HG02981 (cell line): ENCODE data around the gene F2R.
A peak's percentile ranks its signal among the peaks of the same experiment; 100 is the strongest.
"Not testable (repeated sequence)": the region's sequence is repeated elsewhere in the genome, so short reads cannot be mapped to it uniquely, and the experiment has no call there.

ENCODE experiments used
- ATAC-seq: cut with Tn5 transposase; IDR thresholded peaks from one replicate; pipeline ENCODE4 v1.9.1; 2021; ENCODE audit warnings: mild to moderate bottlenecking, moderate library complexity; ENCODE audit not compliant: unreplicated experiment

Gene F2R

GRCh38 chr5:76715736-76716455 is at the start of gene F2R:
F2R (plus strand) TSS chr5:76716126; CDS start chr5:76716308, 182 bp downstream.
- peak; percentile 74 for ATAC-seq

DNA sequence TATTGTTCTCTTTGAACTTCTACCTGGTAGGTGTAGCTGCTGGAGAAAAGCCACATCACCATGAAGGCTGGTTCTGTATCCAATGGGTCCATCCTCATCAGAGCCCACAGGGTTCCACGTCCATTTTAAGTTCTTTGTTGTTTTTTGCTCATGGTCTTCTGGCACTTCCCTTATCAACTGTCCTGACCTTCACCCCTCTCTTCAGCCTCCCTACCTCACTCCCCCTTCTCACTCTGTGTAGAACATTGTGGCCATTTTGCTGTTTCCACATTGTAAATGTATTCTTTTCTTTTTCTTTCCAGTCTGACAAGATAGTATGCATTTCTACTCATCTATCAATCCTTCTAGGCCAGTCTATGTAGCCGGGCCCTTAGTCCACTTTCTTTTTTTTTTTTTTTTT is 48.4 kb upstream of the F2R start:
- no peak for ATAC-seq

GRCh38 chr5:76669245-76669644 is 46.7 kb upstream of the F2R start:
- no peak for ATAC-seq

DNA sequence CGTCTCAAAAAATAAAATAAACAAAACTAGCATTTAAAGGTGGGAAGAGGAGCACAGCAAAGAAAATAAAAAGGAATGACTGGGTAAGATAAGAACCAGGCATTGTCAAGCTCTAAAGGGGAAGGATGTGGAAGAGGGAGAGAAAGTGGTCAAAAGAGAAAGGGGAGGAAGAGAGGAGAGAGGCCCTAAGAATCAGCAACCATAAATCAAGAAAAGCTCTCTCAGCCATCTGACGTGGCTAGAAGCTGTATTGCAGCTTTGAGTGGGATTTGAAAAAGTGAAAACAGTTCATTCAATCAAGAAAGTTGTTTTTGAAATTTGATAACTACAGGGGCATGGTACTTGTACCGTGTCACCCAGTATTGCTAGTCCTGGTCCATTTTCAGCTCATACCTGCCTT is 45.4 kb upstream of the F2R start:
- no peak for ATAC-seq

DNA sequence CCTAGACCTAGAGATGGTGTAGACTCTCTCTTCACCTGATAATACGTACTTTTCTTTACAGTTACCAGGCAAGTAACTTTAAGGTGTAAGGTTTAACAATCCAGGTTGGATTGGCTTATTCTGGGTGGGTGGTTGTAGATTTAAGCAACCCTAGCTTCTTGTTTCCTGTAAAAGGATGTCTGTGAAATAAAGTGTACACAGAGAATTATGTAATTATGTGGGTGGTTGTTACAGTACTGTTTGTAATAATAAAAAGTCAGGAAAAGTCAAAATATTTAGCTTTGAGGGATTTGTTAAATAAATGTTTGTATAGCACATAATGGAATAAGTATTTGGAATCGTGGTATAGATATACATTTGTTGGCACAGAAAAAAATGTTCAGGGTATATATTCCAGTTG is 43.7 kb upstream of the F2R start:
- ATAC-seq, result no peak

- no peak for ATAC-seq
These were observed 42.8 kb upstream of the F2R start for GRCh38 chr5:76673125-76673524.

DNA sequence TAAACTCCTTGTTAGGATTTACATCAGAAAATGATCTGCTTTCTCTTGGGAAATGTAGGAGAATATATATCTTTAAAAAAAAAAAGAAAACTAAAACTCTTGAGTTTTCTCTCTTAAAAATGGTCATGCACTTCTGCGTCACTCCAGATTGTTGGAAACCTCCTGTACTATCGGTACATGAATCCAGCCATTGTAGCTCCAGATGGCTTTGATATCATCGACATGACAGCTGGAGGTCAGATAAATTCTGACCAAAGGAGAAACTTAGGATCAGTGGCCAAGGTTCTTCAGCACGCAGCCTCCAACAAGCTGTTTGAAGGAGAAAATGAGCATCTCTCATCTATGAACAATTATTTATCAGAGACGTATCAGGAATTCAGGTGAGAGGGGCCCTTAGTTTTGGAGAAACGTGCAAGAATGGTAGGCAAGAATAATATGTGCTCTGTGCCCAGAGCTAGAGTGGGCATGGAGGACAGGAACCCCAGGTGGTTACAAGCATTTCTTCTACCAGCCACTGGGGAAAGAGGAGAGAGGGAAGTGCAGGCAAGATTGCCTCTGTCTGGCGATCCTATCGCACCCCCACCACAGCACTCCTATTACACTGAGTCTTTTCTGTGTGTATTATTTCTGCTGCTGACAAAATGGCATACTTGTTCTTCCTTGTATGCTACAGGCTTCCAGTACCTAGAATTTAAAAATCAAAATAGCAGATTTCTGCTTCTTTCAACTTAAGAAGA is 41.4 kb upstream of the F2R start:
- ATAC-seq, result no peak

DNA sequence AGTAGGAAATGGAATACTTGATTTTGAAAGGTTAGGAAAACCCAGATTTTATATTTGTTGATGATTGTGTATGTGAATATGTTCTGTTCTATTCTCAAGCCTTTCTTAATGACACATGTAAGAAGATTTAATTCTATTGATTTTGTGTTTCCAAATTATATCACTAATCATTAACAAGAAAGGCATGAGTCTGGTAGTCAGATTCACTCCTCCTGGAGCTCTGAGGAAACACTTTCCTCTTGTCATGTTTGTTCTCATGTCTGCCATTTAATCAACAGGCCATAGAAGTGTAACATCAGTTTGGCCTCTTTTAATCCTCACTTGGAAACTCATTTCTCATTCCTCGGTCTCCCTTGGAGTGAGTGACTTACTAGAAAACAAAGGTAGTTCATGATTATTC is 40.6 kb upstream of the F2R start:
- no peak for ATAC-seq

- ATAC-seq, result no peak
These were observed 38.0 kb upstream of the F2R start for GRCh38 chr5:76677849-76678472.

DNA sequence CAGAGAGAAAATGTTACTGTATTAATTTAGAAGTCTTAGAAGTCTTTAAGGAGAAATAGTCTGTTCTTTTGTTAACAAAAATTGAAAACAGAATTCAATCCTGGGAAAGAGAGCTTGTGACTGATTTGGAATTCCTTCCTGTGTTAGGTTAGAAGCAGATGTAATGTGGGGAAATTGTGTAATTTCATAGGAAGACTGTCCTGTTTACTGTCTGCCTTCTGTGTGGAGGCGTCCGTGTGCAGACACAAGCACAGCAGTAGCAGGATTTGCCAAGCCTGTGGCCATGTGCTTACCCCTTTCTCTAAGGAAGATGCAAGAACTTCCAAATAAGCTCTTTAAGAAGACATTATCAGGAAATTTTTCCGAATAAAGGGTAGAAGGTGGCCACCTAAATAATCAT is 36.7 kb upstream of the F2R start:
- ATAC-seq, result no peak

- not testable (repeated sequence) for ATAC-seq
These were observed 35.1 kb upstream of the F2R start for GRCh38 chr5:76680826-76681225.

GRCh38 chr5:76681287-76681686 is 34.6 kb upstream of the F2R start:
- no peak for ATAC-seq

- no peak for ATAC-seq
These were observed 33.5 kb upstream of the F2R start for GRCh38 chr5:76682387-76682786.

- ATAC-seq, result no peak
These were observed 31.9 kb upstream of the F2R start for GRCh38 chr5:76683816-76684731.

- ATAC-seq, result no peak
These were observed 31.0 kb upstream of the F2R start for GRCh38 chr5:76684756-76685519.

DNA sequence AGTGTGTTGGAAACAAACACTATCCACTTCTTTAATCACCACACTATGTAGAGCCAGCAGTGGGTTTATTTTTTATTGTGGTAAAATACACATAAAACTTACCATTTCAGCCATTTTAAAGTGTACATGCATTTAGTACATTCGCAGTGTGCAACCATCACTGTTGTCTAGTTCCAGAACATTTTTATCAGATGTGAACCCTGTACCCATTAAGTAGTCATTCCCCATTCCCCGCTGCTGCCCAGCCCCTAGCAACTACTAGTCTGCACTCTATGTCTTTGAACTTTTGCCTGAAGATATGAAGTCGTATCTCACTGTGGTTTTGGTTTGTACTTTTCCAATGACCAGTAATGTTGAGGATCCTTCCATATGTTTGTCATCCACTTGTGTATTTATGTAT is 30.2 kb upstream of the F2R start:
- ATAC-seq, result no peak

DNA sequence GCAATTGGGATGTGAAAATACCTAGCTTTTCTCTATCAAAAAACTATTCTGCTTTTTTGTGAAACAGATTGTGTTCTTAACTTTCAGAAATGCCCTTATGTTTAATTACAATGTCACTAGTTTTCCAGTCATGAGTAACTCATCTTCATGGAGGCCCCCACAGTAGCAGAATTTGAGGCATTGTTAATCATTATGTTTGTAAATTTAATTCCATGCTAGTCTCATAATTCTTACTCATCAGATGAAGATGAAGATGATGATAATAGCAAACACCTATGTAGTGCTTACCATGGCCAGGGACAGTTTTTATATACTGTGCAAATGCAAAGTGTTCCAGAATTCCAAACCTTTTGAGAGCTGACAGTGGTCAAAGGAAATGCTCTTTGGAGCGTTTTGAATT is 27.7 kb upstream of the F2R start:
- ATAC-seq, result no peak

GRCh38 chr5:76688836-76689235 is 27.1 kb upstream of the F2R start:
- no peak for ATAC-seq

GRCh38 chr5:76689321-76690036 is 26.4 kb upstream of the F2R start:
- ATAC-seq, result no peak
